Kidney (tissue), 14 donors: ENCODE results near the gene CPNE2. TPM values are rescaled to one million over a fixed set of nuclear protein-coding genes. Genes with fewer than 3 reads are reported as not detected.

Experiments
- DNase-seq, 5 donors: peaks; one replicate each; pipeline ENCODE4 v3.0.0-alpha.2; 2013 to 2020
- FAIRE-seq: peaks from 2 replicates; lab custom pipeline; 2012; peaks lifted over from hg19 to GRCh38; lab: Jason Lieb, UNC
- H3K27ac ChIP-seq, 2 donors: one replicate each; pipeline ENCODE4 v1.7.0; 2013; ENCODE audit warnings: low read depth in 2 of 2, low read length in 2 of 2, inconsistent platforms in 1 of 2
- H3K27me3 ChIP-seq: one replicate; pipeline ENCODE4 v1.7.1; 2013; ENCODE audit warnings: low read length, inconsistent platforms; ENCODE audit not compliant: control insufficient read depth, insufficient read depth
- H3K36me3 ChIP-seq, 3 donors: one replicate each; pipeline versions ENCODE4 v1.7.0 to v1.7.1; 2013; ENCODE audit warnings: low read length in 3 of 3, control low read depth in 1 of 3, inconsistent platforms in 1 of 3; ENCODE audit not compliant: insufficient read depth in 3 of 3, control insufficient read depth in 2 of 3
- H3K4me1 ChIP-seq, 3 donors: one replicate each; pipeline versions ENCODE4 v1.7.0 to v1.7.1; 2013; ENCODE audit warnings: low read length in 3 of 3, inconsistent platforms in 1 of 3, low read depth in 1 of 3; ENCODE audit not compliant: control insufficient read depth in 2 of 3, insufficient read depth in 2 of 3
- H3K4me3 ChIP-seq, 3 donors: one replicate each; pipeline versions ENCODE4 v1.7.0 to v1.8.1; 2013; ENCODE audit warnings: low read length in 3 of 3, control low read depth in 1 of 3, inconsistent platforms in 1 of 3
- H3K9ac ChIP-seq, 3 donors: one replicate each; pipeline versions ENCODE4 v1.7.0 to v1.7.1; 2013; ENCODE audit warnings: low read length in 3 of 3, control low read depth in 1 of 3, inconsistent platforms in 1 of 3
- H3K9me3 ChIP-seq, 3 donors: one replicate each; pipeline versions ENCODE4 v1.7.0 to v1.7.1; 2013; ENCODE audit warnings: low read length in 3 of 3, control low read depth in 1 of 3, inconsistent platforms in 1 of 3; ENCODE audit not compliant: control insufficient read depth in 2 of 3, insufficient read depth in 1 of 3
- CTCF ChIP-seq: IDR thresholded peaks from 3 replicates; pipeline ENCODE4 v1.5.1; 2012; ENCODE audit warnings: mild to moderate bottlenecking, moderate library complexity, borderline replicate concordance; ENCODE audit not compliant: insufficient read depth; ENCODE audit errors: extremely low read depth
- intact Hi-C: fragments of 100-400 bp; cut with DNase I; formaldehyde crosslinking; loops from one replicate; pipeline ENCODE4 v1.11.1; 2022
- polyA plus RNA-seq: library from polyadenylated mRNA; stranded (reverse); fragments of 350-450 nt; fragmentation: Illumina TruSeq; extraction: RNeasy Lipid Tissue Mini Kit (QIAGEN cat#74804); gene quantifications from one replicate; pipeline ENCODE4 v1.2.3, GENCODE V29; 2014; ENCODE audit warnings: low read depth, low replicate concordance; ENCODE audit not compliant: insufficient read depth
- total RNA-seq: library from RNA; stranded (reverse); fragmentation: NEBNext Ultra II Directional; extraction: Animal tissue kit (Norgen Biotek cat#: 25700); gene quantifications from one replicate; pipeline ENCODE4 v1.2.1, GENCODE V29; 2021
- donor health status: control.
- donor health status: control.
- donor health status: control.
- donor health status: control.
- donor health status: control.
- donor health status: DM: yes; HTN: yes; CAD: no.
- donor health status: Normal renal cell carcinoma (clear cell type).

Gene CPNE2
- total and polyA plus RNA-seq, 2 donors from 2014 or later: 24.1 to 33.1 TPM

DNA sequence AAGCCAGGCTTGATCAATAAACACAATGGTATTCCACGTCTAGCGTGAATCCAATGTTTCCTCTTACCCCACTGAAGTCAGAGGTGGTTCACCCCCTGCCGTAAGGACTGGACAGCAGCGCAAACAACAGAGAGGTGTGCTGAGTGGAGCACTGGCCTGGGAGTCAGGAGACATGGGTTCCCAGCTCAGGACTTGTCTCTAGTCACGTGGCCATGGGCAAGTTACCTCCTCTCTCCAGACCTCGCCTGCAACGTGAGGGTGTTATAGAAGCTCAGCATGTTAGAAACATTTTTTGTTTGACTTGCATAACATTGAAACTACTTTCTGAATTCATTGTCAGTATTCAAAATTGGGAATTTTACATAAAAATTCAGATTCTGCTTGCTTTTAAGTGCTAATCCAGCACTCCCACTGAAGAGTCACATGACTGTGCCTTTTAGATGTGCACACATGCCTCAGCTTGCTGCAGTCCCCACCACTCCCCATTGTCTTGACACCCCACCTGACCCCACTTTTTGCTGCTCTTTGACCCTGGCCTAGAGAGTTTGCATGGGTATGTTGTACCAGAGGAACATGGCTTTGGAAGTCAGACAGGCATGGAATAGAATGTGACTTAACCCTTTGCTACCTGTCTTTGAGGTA lies 8.8 kb upstream of the CPNE2 start:
- H3K4me1 ChIP-seq: no peaks in the 10 kb centered on the region
- no peaks in the 10 kb centered on the region for H3K27me3 ChIP-seq
- H3K9ac ChIP-seq: no peak overlapping the region
- H3K4me3 ChIP-seq: no peak overlapping the region
- intact Hi-C loops: no loop called here
- no peaks in the 10 kb centered on the region for H3K36me3 ChIP-seq
- H3K27ac ChIP-seq: no peak overlapping the region
- TF ChIP-seq CTCF: no peak
- FAIRE-seq (no peak), DNase-seq (no peak)
- H3K9me3 ChIP-seq: no peaks in the 10 kb centered on the region

- FAIRE-seq: no peak
- H3K27me3 ChIP-seq: no peaks in the 10 kb centered on the region
- H3K9ac ChIP-seq: no peak overlapping the region
- no peak overlapping the region for H3K27ac ChIP-seq
- no peaks in the 10 kb centered on the region for H3K4me1 ChIP-seq
- no peak overlapping the region for H3K4me3 ChIP-seq
- H3K9me3 ChIP-seq: no peaks in the 10 kb centered on the region
- intact Hi-C loops: no loop called here
- TF ChIP-seq CTCF: peak; percentile 93
- H3K36me3 ChIP-seq: no peaks in the 10 kb centered on the region
- peak; percentile 72 to 87 (median 85) for DNase-seq
Observed at GRCh38 chr16:57084257-57084770, 8.1 kb upstream of the CPNE2 start.

- Histone ChIP-seq H3K9me3 (no peaks in the 10 kb centered on the region), H3K36me3 (no peaks in the 10 kb centered on the region), H3K27ac (no peak overlapping the region), H3K4me1 (no peaks in the 10 kb centered on the region), H3K9ac (no peak overlapping the region), H3K4me3 (no peak overlapping the region), H3K27me3 (no peaks in the 10 kb centered on the region)
- TF ChIP-seq CTCF: no peak
- FAIRE-seq (no peak), DNase-seq (no peak)
- intact Hi-C loops: loop anchor here (5.0 kb wide), 1 partner anchor 82 kb away; no protein-coding TSS in a partner anchor
Observed at GRCh38 chr16:57084996-57085395, 7.4 kb upstream of the CPNE2 start.

GRCh38 chr16:57087003-57087402 lies 5.4 kb upstream of the CPNE2 start:
- H3K27ac ChIP-seq: no peak overlapping the region
- no peak overlapping the region for H3K9ac ChIP-seq
- peaks cover 0 to 2% (median 0%) of the 10 kb centered on the region in 3 donors for H3K4me1 ChIP-seq
- no peaks in the 10 kb centered on the region for H3K9me3 ChIP-seq
- no peak for DNase-seq
- H3K36me3 ChIP-seq: no peaks in the 10 kb centered on the region
- FAIRE-seq: no peak
- no peaks in the 10 kb centered on the region for H3K27me3 ChIP-seq
- intact Hi-C loops: loop anchor here (5.0 kb wide), 1 partner anchor 80 kb away; no protein-coding TSS in a partner anchor
- no peak for TF ChIP-seq CTCF
- H3K4me3 ChIP-seq: no peak overlapping the region
